CD4-positive, alpha-beta T cell treated with Interleukin-4 for 1 hour (primary cell): ENCODE results near the gene NSG1.

Experiments used
- DNase-seq, 2 donors: peaks; one replicate each; pipeline ENCODE4 v3.0.0-alpha.2; 2020 to 2022

NSG1 gene

GRCh38 chr4:4374388-4375098 lies 12.4 kb upstream of the NSG1 start:
- no peak for DNase-seq

GRCh38 chr4:4376074-4376473 lies 10.8 kb upstream of the NSG1 start:
- no peak for DNase-seq

- DNase-seq: no peak
Measured at GRCh38 chr4:4377191-4377590, 9.7 kb upstream of the NSG1 start.

- no peak for DNase-seq
Measured at GRCh38 chr4:4377732-4378460, 9.0 kb upstream of the NSG1 start.

GRCh38 chr4:4379540-4380087 lies 7.3 kb upstream of the NSG1 start:
- no peak for DNase-seq

- DNase-seq: no peak
Measured at GRCh38 chr4:4383085-4383484, 3.8 kb upstream of the NSG1 start.

GRCh38 chr4:4384837-4385236 lies 2.1 kb upstream of the NSG1 start:
- DNase-seq: peak in 1 of 2 donors; percentile 9

GRCh38 chr4:4385729-4386295 lies 1.1 kb upstream of the NSG1 start:
- DNase-seq: no peak

GRCh38 chr4:4386296-4386735 lies 586 bp upstream of the NSG1 start:
- DNase-seq: peak in 1 of 2 donors; percentile 26

- DNase-seq: peak in 1 of 2 donors; percentile 7
Measured at GRCh38 chr4:4387531-4388310, 819 bp downstream of the NSG1 start.

- DNase-seq: no peak
Measured at GRCh38 chr4:4388311-4388790, 1.4 kb downstream of the NSG1 start.

GRCh38 chr4:4388836-4389575 lies 2.1 kb downstream of the NSG1 start:
- no peak for DNase-seq

- no peak for DNase-seq
Measured at GRCh38 chr4:4390046-4390445, 3.1 kb downstream of the NSG1 start.

GRCh38 chr4:4390515-4391240 lies 3.8 kb downstream of the NSG1 start:
- no peak for DNase-seq

- DNase-seq: no peak
Measured at GRCh38 chr4:4391866-4392265, 5.0 kb downstream of the NSG1 start.

GRCh38 chr4:4392501-4393183 lies 5.7 kb downstream of the NSG1 start:
- DNase-seq: no peak

- DNase-seq: no peak
Measured at GRCh38 chr4:4394644-4395043, 7.7 kb downstream of the NSG1 start.

GRCh38 chr4:4395371-4395770 lies 8.5 kb downstream of the NSG1 start:
- no peak for DNase-seq

- DNase-seq: no peak
Measured at GRCh38 chr4:4395849-4396627, 9.1 kb downstream of the NSG1 start.
